HG02943 (cell line): ENCODE data around the gene HOXB2.

Source experiments
- ATAC-seq: cut with Tn5 transposase; IDR thresholded peaks from one replicate; pipeline ENCODE4 v1.9.1; 2021; ENCODE audit warnings: mild to moderate bottlenecking, low read depth, moderate library complexity; ENCODE audit not compliant: unreplicated experiment

Gene HOXB2

GRCh38 chr17:48555258-48556228 lies 10.6 kb upstream of the HOXB2 start:
- ATAC-seq, result no peak

GRCh38 chr17:48554412-48555257 lies 9.7 kb upstream of the HOXB2 start:
- no peak for ATAC-seq

- no peak for ATAC-seq
These were observed 8.9 kb upstream of the HOXB2 start for GRCh38 chr17:48553826-48554225.

DNA sequence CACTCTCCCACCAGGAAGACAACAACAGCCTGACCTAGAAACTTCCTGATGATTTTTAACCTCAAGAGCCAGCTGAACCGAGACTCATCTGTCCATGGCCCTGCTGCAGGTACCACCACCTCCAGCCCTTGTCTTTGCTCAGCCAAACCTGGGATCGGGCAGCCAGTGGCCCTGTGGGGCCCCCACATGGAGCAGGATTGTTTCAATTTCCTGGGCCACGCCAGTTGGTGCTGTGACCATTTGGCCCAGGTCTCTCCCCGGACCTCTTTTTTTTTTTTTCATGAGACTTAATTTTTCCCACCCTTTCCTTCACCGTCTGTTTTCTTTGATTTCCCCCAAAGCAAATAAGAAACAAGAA lies 8.3 kb upstream of the HOXB2 start:
- ATAC-seq, result no peak

DNA sequence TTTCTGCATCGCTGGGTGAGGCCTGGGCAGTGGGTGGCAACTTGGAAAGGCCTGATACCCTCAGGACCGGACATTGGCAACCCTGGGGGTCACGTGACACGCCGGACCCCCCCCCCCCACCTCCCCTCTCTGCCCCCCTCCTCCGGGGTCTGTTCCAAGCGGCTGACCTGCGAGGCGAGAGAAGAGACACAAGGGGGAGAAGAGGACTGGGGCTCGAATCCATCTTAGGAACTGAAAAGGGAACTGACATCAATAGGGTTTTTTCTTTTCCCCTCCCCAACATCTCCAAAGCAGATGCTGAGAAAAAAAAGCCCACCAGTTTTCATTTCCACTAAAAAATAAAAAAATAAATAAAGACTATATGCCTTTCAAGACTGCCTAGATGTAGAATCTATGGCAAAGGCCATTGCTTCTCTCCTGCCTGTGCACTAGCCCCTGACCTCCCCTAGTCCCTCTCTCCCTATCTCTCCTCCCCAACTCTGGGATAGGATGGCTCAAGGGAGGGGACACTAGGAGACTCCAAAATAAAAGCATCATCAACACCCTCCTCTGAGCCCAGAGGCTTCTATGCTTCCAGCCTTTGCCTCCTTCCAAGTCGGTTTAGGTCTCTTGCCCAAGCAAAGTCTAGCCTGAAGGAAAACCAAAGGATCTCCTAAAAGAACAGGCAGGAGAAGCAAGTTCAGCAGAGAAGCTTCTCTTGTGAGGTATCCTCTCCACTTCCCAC lies 7.7 kb upstream of the HOXB2 start:
- no peak for ATAC-seq

DNA sequence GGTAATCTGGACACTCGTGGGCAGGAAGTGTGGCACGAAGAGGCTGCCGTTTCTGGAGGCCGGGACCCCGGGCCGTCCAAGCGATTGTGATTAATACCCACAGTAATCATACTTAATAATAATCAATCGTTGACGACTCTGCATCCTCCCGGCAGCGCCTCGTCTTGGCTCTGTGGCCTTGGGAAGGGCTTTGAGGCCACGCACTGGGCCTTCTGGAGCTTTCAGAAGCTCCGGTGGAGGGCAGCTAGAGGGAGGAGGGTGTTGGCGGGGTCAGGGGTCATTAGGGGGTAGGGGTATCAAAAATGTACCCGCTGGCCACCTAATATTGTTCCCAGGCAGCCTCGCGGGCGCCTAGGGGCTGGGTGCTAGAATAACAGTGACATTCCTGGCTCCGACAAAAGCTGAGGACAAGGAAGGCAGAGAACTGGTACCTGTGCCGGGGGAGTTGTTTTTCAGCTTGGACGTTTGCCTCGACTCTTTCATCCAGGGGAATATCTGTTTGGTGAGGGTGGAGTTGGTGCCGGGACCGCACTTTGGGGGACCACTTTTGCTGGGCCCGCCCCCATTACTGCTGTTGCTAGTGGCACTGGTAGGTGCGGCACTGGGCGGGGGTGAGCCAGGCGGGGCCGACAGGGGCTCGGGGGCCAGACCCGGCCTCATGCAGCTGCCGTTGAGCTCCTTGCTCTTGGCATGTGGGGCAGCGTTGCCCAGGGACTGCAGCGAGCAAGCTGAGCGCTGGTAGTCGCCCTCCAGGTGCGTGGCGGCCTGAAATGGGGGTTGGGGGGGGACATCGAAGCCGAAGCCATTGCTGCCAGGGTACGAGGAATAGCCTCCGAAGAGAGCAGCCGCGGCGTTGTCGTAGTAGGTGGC lies 6.9 kb upstream of the HOXB2 start:
- no peak for ATAC-seq

- no peak for ATAC-seq
These were observed 6.3 kb upstream of the HOXB2 start for GRCh38 chr17:48551214-48551555.

DNA sequence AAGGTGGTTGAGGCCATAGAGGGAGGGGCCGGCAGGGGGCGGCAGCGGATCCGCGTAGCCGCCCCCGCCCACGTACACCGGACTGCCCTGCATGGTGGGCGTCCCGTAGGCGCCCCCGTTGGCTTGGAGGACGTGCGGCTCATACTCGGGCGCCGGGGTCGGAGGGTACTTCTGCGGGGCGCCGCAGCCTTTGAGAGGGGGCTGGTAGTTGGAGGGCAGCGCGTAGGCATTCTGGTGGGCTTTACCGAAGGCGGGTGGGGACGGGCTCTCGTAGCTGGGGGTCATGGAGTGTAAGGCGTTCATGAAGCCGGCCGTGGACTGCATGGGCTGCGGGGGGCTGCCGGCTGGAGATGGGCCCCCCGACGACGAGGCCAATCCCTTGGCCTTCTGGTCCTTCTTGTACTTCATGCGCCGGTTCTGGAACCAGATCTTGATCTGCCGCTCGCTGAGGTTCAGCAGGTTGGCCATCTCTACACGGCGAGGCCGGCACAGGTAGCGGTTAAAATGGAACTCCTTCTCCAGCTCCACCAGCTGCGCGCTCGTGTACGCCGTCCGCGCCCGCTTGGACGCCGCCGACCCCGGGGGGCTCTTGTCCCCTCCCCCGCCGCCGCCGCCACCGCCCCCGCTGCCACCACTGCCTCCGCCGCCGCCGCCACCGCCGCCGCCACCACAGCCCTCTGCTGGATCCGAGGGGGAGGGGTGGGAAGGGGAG lies 5.7 kb upstream of the HOXB2 start:
- ATAC-seq, result no peak

DNA sequence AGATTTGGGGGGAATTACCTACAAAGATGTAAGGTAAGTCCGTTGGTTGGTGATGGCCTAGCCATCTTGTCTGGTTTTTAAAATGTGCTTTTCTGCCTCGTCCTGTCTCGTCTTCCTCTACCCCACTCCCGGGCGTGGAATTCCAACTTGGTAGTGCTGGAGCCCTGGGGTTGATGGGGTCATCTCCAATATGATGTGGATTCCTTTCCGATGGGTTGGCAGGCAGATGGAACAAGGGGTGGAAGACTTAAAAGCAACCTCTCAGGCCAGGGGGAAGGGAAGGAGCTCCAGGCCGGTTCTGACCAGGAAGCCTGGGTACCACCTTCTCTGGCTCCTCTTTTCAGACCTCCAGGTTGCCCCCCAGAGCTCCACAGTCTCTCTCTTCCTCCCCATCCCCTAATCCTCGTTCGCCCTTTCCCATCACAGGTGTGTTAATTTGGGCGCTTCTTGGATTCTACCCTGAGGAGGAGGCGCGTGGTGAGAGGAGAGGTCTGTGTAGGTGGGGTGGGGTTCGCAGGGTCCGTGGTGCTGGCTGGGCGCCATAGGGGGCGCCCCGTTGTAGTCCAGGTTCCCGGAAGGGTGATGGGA lies 5.1 kb upstream of the HOXB2 start:
- ATAC-seq, result no peak

GRCh38 chr17:48549281-48549630 lies 4.3 kb upstream of the HOXB2 start:
- ATAC-seq, result no peak

- ATAC-seq, result no peak
These were observed 3.8 kb upstream of the HOXB2 start for GRCh38 chr17:48548523-48549280.

DNA sequence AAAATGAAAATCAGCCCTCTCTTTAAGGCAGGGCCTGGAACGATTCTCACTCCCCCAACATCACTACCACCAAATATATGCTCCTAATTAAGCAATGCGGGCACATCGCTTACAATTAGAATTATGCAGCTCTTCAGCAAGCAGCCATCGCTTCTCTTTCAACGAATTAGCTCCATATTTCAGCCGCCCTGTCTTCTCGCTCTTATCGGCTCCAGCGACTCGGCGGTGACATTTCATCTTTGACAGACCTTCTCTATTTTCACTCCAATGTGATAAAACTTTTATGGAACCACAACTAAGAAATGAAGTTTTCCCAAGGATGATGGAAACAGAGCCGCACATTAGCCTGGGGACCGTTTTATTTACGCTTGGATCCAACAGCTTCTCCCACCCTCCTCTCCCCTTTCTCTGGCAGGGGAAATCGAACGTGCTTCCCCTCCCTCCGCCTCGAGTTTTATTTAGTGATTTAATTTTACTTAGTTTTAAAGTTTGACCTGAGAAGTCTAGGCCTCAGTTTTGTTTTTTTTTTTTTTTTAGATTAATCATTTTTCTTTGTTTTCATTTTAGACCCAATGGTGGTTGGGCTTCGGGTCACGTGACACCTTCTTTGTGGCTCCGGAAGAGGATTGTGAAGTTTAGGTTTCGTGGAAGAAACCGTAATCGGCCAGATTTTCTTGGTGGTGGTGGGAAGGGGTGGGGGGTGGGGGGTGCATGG lies 3.1 kb upstream of the HOXB2 start:
- ATAC-seq, result no peak

DNA sequence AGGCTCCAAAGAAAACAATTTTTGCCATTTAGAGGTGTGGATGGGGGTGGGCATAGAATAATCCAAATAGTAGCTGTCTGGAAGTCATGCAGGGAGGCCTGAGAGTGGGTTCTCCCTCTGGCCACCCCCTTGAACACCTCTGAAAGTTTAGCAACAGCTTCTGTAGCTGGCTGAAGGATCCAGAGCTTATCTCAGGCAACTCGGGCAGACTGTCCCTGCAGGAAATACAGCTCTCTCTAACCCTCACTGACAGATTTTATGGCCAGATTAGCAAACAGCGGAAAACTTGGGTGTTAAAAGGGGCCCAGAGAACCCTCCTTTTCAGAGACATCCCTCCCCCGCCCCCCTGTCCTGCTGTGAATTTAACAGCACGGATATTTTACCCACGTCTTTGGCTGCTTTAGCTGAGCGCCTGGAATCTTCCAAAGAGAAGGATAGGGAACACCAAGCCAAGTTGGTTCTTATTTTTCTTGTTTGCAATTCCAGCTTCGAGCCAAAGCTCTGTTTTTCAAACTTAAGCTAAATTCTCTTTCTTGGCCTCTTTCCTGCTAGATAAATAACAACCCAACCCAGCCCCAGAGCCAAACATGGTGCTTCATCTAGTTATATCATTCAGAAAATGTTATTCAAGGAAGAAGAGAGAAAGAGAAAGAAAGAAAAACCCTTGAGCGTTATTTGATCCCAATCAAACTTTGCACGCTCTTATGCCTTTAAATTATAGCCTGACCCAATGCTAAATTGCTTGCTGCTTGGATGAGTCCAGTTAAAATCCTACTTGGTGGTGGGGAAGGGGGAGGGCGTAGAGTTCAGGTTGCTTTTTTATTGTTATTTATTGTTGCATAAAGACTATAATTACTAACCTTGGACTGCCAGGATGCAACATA lies 2.3 kb upstream of the HOXB2 start:
- no peak for ATAC-seq

DNA sequence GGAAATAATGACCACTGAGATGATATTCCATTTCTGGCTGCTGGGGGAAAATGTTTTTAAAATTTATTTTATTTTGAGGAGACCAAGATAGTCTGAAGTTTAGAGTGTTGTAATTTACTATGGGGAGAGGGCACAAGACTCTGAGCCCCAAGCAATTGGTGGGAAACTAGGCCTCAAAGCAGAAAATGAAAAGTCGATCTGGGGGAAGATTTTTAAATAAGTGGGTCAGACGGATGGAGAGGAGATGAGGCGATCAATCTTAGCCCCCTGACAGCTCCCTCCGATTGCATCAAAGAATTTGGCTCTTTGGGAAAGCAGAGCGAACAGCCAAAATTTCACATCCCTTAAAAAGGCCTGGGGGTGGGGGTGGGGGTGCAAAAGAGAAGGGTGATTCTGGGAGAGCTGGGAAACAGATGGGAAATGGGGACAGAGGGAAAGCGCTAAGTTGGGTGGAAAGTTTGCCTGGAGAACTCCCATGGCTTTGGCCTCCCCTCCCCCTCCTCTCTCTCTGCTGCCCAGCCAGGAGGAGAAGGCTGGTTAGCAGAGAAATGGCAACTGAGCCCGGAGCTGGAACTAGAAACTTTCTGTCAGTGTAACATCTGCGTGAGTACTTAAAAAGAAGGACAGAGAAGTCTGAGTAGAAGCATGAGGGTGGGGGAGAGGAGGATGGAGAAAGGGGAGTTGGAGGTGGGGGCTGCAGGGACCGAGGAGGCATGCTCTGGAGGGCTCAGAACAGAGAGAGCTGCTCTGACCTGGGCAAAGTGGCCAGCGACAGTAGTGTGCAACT lies 1.4 kb upstream of the HOXB2 start:
- ATAC-seq, result no peak

DNA sequence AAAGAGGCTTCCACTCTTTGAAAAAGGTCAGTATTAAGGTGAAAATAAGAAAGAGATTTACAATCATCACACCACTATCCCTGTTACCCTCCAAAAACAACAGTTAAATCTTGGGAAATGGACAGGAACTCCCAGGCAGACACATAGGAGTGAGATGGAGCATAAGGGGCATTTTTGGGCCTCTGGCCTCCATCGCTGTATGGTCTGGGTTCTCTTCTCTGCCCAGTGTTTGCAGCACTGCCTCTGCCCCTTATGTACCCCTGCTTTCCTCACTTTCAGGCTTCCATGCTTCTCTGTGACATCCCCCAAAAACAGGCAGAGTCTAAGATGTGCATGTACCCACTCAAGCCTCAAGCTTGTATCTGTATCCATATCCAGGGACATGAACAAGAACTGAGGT lies 630 bp upstream of the HOXB2 start:
- no peak for ATAC-seq

GRCh38 chr17:48544349-48545021 lies 424 bp downstream of the HOXB2 start:
- ATAC-seq, result no peak
